SK-N-MC (cell line): Measurements from ENCODE around the gene CFAP53.

Source experiments
- EZH2 ChIP-seq: fragments of 200-600 bp; sonication (generic); IDR thresholded peaks from one replicate; pipeline ENCODE4 v1.6.1; 2017; ENCODE audit warnings: antibody characterized with exemption
- POLR2AphosphoS5 ChIP-seq: IDR thresholded peaks from 2 replicates; pipeline ENCODE4 v1.6.1; 2012; ENCODE audit warnings: mild to moderate bottlenecking, low read depth, low read length, borderline replicate concordance

GRCh38 chr18:50277942-50278341 is 11.6 kb upstream of the CFAP53 start:
- TF ChIP-seq POLR2AphosphoS5 (no peak), EZH2 (no peak)
